CD4-positive, alpha-beta T cell treated with Interleukin-15 for 1 hour (primary cell): ENCODE measurements around the gene TMC4.

Experiments used
- DNase-seq: peaks from one replicate; pipeline ENCODE4 v3.0.0-alpha.2; 2020

TMC4 gene

GRCh38 chr19:54152878-54153524 is 20.0 kb downstream of the TMC4 start:
- DNase-seq, result no peak

DNA sequence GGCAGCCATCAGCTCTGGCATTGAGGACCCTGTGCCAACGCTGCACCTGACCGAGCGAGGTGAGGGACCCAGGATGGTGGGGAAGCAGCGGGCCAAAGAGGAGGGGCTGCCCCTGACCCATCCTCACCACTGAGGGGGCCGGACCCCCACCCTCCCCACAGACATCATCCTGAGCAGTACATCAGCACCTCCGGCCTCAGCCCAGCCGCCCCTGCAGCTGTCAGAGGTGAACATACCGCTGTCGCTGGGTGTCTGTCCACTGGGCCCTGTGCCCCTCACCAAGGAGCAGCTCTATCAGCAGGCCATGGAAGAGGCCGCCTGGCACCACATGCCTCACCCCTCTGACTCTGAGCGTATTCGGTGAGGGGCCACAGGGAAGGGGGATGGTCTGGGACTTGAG is 20.7 kb downstream of the TMC4 start:
- no peak for DNase-seq

GRCh38 chr19:54151362-54152035 is 21.5 kb downstream of the TMC4 start:
- no peak for DNase-seq

GRCh38 chr19:54149021-54149812 is 23.7 kb downstream of the TMC4 start:
- no peak for DNase-seq

DNA sequence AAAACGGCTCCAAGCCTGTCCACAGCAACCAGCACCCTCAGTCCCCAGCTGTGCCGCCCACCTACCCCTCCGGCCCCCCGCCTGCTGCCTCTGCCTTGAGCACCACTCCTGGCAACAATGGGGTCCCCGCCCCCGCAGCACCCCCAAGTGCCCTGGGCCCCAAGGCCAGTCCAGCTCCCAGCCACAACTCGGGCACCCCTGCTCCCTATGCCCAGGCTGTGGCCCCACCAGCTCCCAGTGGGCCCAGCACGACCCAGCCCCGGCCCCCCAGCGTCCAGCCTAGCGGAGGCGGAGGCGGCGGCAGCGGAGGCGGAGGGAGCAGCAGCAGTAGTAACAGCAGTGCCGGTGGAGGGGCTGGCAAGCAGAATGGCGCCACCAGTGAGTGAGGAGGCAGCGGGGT is 24.8 kb downstream of the TMC4 start:
- no peak for DNase-seq

DNA sequence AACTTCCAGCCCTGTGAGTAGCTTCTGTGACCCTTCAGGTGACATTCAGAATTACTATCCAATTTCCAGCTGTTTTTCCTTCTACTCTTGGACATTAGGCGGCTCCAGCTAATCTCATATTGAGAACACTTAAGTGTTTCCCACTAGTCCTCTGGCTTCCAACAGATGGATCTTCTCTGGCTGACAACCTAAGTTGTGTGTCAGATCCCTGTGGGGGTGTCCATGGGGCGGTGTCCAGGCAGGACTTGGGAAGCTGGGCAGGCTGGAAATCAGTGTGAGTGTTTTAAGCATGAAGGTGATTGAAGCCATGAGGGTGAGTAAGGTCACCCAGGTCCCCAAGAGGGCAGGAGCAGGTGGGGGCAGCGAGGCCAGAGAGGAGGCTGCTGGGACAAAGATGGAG is 25.3 kb downstream of the TMC4 start:
- DNase-seq, result no peak

DNA sequence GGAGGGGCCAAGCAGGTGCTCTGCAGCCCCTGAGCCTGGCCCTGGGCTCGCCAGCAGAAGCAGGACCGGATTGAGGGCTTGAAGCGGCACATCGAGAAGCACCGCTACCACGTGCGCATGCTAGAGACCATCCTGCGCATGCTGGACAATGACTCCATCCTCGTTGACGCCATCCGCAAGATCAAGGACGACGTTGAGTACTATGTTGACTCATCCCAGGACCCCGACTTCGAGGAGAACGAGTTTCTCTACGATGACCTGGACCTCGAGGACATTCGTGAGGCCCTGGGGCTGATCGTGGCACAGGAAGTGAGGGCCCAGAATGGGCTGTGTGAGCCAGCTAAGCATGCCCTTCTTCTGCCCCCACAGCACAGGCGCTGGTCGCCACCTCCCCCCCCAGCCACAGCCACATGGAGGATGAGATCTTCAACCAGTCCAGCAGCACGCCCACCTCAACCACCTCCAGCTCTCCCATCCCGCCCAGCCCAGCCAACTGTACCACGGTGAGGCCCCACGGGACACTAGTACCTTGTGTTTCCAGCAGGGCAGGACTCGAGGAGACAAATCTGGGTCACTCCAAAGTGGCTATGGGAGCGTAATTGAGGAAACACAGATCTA is 27.3 kb downstream of the TMC4 start:
- DNase-seq, result no peak

GRCh38 chr19:54142166-54142780 is 30.7 kb downstream of the TMC4 start:
- no peak for DNase-seq

DNA sequence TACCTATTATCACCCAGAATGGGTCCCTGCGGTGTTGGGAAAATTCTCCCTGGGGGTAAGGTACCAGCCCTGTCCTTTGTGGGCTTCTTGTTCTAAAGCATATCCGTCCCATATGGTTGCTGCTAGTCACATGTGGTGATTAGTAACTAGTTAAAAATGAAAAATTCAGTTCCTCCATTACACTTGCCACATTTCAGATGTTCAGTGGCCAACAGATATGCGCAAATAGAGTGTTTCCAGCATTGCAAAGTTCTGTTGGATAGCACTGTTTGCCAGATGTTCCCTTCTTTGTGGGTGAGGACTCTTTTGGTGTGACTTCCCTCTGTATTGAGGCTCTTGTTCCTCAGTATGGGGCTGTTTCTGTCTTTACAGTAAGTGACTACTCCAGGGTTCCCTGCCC is 31.6 kb downstream of the TMC4 start:
- no peak for DNase-seq

- no peak for DNase-seq
Measured at GRCh38 chr19:54138489-54139256, 34.3 kb downstream of the TMC4 start.

- no peak for DNase-seq
Measured at GRCh38 chr19:54137699-54138488, 35.1 kb downstream of the TMC4 start, which contains the start of gene CNOT3. CNOT3 (plus strand) TSS chr19:54137762; CDS start chr19:54142979, 5,217 bp downstream.

GRCh38 chr19:54136864-54137698 is 35.9 kb downstream of the TMC4 start:
- DNase-seq, result peak; percentile 100

DNA sequence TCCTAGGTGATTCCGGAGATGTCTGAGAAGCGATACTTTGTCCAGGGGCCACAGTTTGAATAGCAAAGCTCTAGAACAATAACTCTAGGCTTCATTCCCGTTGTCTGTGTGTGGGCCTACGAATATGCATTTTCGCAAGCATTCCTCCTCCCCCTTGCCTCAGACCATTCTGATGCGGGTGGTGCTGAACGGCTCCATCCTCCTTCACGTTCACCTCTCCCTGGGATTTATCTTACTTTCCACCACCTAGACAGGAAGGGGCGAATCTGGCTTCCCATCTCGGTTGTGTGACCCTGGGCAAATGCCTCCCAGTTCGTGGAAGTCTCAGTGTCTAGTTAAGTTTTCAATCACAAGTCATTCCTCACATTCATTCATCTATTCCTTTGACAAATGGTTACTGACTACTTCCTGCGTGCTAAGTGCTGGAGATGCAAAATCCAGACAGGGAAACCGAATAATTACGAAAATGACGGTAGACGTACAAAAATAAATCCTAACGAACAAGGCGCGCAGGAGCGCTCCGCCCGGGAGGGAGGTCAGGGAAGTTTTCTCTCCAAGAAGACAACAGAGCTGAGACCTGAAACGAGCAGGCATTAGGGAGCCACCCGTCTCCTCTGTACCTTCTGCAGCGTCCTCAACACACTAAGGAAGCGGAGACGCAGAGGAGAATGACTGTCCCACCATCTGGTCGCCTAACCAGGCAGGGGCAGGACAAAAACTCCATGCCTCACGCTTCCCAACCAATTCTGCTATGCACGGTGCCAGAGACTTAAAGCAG is 36.7 kb downstream of the TMC4 start:
- DNase-seq, result no peak

GRCh38 chr19:54133957-54134590 is 38.9 kb downstream of the TMC4 start:
- DNase-seq, result no peak

DNA sequence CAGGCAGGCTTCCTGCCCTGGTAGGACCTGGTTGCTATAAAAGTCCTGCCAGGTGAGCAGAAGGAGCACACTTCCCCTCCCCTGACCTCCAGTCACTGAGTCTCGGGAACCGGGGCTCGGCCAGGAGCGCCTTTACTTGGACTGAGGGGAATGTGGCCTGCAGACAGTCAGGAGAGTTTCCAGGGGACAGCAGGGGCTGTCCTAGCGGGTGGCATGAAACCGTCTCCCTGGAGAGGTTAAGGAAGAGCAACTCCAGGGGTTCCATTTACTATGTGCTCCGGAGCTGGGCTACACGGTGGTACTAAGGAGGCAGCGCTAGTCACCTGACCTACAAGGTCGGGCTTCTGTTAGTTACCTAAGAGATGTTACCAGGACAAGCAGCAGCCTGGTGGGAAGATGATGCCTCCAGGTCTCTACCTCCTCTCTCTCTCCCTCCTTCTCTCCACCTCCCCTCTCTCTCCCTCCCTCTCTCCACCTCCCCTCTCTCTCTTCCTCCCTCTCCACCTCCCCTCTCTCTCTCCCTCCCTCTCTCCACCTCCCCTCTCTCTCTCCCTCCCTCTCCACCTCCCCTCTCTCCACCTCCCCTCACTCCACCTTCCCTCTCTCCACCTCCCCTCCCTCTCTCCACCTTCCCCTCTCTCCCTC is 39.5 kb downstream of the TMC4 start:
- no peak for DNase-seq

- DNase-seq, result no peak
Measured at GRCh38 chr19:54129617-54129996, 43.4 kb downstream of the TMC4 start.

GRCh38 chr19:54128796-54129616 is 44.0 kb downstream of the TMC4 start:
- no peak for DNase-seq

DNA sequence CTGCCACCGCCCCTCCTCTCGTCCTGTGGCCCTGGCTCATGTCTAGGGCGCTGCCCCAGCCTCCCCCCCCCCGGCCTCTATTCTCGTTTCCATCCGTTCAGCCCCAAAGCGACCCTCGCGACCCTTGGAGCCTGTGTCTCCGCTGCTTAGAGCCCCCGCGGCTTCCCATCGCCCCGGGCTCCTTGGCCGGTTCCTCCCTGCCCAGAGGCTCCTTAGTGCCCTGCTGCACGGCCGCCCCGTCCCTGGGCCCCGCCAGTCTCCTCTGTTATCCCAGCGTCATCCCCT is 44.6 kb downstream of the TMC4 start:
- no peak for DNase-seq
